ENCODE data around the gene TALDO1.
A peak's percentile ranks its signal among the peaks of the same experiment; 100 is the strongest.

GRCh38 chr11:765025-765801, 17.9 kb downstream of the TALDO1 start:
- no peak for TF ChIP-seq HDGF (IDR thresholded peaks at IDR 0.05; ENCODE audit: borderline replicate concordance)
- TF ChIP-seq FOXM1 (IDR thresholded peaks at IDR 0.05; ENCODE audit: borderline replicate concordance) = no peak
- TF ChIP-seq L3MBTL2 (conservative IDR thresholded peaks at IDR 0.05) = no peak
- TF ChIP-seq SUZ12 (IDR thresholded peaks at IDR 0.05) = no peak
- TF ChIP-seq PKNOX1 (IDR thresholded peaks at IDR 0.05) = no peak
- no peak for TF ChIP-seq BHLHE40 (IDR thresholded peaks at IDR 0.05; ENCODE audit: borderline replicate concordance)
- TF ChIP-seq FOXK2 (IDR thresholded peaks at IDR 0.05) = no peak
- no peak for TF ChIP-seq FOXA1 (IDR thresholded peaks at IDR 0.05)
- TF ChIP-seq ZNF384 (IDR thresholded peaks at IDR 0.05) = 0 out of 2 replicates have a peak, but pooled peaks have one; percentile 16
- TF ChIP-seq TARDBP (IDR thresholded peaks at IDR 0.05) = no peak
- no peak for TF ChIP-seq NFRKB (IDR thresholded peaks at IDR 0.05)
- TF ChIP-seq ELF4 (IDR thresholded peaks at IDR 0.05) = no peak
- TF ChIP-seq SP1 (IDR thresholded peaks at IDR 0.05) = no peak
